ENCODE data around the gene ANXA3.

- TF ChIP-seq POLR2A (IDR thresholded peaks at IDR 0.05) (no peak), CTCF (IDR thresholded peaks at IDR 0.05) (no peak)
Measured at GRCh38 chr4:78618436-78618835, 66.9 kb downstream of the ANXA3 start.
